Stimulated activated CD8-positive, alpha-beta memory T cell treated with anti-CD3 and anti-CD28 coated beads, Interleukin-7, amount 100 ng/mL, for 24 hours (primary cell): ENCODE measurements around the gene SUPV3L1.
A peak's percentile ranks its signal among the peaks of the same experiment; 100 is the strongest.
"Not testable (repeated sequence)": the region's sequence is repeated elsewhere in the genome, so short reads cannot be mapped to it uniquely, and the experiment has no call there.

Experiments
- DNase-seq: peaks from one replicate; pipeline ENCODE4 v3.0.0-alpha.2; 2020; ENCODE audit warnings: low read depth

Gene SUPV3L1

DNA sequence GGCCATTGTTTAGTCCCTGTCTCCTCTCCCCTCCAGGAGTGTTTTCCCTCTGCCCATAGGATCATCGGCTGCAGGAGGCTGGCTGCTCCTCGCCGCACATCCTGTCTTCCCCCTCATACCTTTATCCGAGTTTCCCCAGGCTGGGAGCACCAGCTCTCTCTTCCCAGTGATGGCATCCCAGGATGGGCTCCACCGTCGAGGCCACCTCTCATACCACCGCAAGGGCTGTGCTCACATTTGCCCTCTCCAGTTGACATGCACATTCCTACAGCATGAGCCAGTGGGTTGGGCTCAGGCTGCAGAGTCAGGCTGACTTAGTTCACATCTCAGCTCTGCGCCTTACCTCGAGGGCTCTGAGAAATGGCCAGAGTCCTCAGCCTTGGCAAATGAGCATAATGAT is 52.2 kb downstream of the SUPV3L1 start:
- no peak for DNase-seq

DNA sequence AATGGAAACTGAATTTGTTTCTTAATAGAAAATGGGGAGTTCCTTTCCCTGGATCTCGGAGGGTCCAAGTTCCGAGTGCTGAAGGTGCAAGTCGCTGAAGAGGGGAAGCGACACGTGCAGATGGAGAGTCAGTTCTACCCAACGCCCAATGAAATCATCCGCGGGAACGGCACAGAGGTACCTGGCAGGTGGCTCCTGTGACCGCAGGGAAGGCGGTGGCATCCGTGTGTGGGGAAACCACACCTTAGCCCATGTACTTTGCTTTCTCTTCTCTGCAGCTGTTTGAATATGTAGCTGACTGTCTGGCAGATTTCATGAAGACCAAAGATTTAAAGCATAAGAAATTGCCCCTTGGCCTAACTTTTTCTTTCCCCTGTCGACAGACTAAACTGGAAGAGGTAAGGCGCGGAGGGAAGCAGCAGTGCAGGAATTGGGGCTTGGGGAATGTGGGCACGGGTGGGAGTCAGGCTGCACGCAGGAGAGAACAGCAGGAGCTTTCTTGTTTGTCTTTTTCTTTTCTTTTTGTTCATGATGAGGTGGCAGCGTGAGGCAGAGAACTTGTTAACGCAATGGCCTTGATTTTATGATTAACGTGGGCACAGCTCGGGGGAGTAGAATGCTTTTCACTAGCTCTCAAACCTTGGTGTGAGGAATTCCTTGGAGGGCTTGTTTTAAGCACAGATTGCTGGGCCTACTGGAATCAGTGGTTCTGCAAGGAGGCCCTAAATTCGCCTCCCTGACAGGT is 52.9 kb downstream of the SUPV3L1 start:
- no peak for DNase-seq

DNA sequence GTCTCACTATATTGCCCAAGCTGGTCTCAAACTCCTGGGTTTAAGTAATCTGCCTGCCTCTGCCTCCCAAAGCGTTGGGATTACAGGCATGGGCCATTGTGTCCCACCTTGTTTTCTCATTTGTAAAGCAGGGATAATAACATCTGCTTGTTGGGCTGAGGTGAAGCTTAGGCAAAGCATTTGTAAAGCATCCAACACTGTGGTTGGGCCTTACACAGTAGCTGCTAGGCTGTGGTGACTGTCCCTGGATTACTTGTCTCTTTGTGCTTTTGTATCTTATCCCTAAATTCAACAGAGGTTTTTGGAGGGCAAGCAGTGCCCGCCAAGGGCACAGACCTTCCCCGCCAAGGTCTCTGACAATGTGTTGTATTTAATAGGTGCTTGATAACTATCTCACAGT is 54.4 kb downstream of the SUPV3L1 start:
- DNase-seq: no peak

DNA sequence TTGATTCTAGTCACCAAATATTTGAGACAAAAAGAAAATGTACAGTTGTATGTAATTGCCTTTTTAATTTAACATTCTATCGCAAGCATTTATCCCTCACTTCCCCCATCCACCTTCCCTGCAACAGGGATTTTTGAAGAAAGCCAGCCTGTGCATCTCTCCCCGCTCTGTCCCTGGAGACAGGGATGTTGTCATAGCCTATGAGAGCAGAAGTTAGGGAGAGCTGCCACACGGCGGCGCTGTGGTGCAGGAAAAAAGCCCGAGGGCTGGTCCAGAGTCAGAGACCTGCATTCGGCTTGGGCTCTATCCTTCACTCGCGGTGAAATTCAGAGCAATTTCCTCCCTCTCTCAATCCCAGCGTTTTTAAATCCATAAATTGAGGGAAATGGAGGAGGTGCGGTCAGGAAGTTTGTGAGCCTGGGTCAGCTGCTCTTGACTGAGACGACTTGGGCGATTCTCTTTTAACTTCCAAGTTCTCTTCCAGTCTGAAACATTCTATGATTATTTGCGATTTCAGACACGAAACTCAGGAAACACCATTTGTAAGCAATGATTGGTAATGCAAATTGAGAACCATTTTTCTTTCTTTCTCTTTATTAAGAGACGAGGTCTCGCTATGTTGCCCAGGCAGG is 57.6 kb downstream of the SUPV3L1 start:
- DNase-seq: peak; percentile 74

DNA sequence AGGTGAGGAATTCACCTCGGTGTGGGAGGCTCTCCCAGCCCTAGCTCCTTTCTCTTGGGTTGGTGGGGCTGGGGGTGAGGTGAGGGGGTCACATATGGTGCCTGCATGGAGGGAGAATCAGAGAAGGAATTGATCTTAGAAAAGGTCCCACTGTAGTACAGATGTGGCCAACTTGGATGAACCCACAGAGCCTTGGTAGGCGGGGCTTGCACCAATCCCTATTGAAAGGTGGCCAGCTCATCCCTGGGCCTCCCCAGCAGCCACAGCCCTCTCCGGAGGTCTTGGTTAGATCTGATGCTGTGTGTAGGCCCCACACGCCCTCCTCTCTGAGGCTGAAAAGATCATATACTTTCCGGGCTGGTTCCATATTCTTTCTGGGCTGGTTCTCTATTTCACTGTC is 59.1 kb downstream of the SUPV3L1 start:
- DNase-seq: no peak

DNA sequence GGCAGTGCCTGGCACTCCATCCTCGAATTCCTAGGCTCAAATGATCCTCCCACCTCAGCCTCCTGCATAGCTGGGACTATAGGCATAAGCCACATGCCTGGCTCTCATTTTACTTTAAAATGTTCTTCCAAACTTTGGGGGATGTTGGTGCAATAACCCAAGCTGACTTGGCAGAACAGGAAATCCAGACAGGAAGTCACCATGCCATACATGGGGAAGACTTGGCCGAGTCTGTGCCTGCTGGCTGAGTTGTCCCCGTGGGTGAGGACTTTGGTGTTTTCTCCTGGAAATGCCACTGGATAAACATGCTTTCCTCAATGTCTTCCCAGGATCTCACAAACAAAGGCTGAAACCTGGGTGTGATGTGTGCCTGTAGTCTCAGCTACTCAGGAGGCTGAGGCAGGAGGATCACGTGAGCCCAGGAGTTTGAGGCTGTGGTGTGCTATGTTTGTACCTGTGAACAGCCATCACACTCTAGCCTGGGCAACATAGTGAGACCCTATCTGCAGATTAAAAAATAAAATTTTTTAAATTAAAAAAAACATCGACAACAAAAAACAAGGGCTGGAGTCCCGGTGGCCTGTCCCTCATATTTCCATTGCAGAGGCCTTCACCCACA is 59.9 kb downstream of the SUPV3L1 start:
- no peak for DNase-seq

DNA sequence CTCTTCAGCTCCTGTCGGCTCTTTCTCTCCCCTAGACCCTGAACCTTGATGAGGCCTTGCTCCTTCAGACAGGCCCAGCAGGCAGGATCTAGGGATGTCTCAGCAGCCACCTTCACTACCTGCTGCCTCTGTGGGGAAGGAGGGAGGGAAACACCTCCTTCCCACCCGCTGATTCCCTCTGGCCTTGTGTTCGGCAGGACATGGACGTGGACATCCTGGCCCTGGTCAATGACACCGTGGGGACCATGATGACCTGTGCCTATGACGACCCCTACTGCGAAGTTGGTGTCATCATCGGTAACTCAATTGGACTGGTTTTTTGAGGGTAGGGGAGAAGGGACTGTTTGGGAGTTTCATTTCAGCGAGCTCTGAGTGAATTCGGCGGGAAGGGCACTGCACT is 60.4 kb downstream of the SUPV3L1 start:
- no peak for DNase-seq

DNA sequence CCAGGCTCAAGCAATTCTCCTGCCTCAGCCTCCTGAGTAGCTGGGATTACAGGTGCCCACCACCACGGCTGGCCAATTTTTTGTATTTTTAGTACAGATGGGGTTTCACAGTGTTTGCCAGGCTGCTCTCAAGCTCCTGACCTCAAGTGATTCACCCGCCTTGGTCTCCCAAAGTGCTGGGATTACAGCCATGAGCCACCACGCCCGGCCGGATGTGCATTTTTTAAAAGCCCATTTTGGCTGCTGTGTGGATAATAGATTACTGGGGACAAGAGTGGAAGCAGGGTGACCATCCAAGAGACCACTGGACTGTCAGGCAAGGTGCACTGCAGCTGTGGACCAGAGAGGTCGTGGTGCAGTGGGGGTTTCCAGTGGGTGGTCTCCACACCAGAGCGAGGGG is 61.5 kb downstream of the SUPV3L1 start:
- no peak for DNase-seq

DNA sequence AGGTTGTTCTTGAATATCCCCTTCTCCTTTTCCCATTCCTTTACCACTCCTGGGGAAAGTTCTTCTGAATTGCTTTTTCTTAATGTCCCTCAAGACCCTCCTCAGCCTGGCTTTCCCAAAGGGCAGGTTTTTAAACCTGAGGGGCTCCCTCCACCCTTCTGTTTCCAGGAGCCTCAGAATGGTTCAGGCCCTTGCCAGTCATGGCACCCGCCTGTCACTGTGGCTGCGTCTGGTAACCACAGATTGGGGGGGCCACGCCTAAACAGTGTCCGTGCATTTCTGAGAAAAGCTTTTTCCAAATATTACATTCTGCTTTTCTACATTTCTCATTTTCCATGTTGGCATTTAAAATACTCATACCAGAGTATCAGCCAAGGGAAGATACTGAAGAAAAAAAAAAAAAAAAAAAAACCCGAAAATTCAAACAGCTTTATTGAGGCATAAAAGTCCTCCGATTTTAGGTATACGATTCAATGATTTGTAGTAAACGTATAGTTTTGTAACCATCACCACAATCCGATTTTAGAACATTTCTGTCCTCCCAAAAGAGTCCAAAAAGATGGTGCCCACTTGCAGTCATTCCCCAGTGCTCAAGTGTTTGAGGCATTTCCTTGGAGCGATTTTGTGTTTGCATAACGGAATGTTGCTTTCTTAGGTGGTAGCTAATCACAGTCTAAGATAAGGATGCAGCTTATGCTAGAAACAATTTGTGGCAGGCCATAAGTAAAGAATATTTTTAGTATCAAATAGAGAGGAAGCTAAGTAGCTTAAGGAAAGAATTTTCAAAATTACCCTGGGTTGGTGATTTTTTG is 62.2 kb downstream of the SUPV3L1 start:
- no peak for DNase-seq

DNA sequence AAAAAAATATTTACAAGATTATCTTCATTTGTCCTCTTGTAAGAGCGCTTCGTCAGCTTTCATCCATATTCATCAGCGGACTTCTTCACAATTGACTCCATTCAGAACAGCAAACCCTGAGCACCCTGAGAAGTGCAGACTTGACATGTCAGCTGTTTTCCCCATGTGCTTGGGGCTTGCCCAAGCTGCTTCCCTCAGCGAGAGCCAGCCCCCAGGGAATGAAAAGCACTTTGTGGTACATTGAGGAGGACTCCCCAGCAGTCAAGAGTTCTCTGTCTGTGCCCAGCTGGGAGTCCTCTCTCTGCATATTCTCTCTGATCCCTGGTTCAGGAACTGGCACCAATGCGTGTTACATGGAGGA is 62.8 kb downstream of the SUPV3L1 start:
- DNase-seq: no peak

DNA sequence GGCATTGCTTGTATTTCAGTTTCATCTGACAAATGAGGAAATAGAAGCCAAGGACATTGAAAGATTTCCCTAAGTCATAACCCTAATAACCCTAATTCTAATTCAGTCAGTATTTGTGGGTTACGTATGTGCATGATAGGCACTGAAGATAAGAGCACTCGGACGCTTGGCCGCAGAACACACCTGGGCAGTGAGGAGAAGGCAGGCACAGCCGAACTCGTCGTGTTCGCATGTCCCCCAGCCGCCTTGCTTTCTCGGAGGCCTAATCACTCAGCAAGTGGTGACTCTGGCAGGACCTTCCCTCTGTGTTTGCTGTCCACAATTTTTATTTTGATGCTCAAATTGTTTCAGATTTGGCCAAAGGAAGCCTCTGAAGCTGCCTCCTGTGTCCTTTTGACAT is 63.8 kb downstream of the SUPV3L1 start:
- no peak for DNase-seq

DNA sequence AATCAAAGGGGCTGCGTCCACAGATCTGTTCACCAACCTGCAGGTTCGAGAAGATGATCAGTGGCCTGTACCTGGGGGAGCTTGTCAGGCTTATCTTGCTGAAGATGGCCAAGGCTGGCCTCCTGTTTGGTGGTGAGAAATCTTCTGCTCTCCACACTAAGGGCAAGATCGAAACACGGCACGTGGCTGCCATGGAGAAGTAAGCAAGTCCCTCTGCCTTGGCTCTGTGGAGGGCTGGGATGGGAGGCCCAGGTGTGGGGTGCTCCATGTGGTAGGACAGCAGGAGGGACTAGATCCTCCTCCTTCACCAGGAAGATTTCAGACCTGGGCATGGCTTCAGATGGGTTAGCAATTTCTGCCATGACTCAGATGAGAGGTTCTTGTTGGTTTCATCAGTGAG is 66.0 kb downstream of the SUPV3L1 start:
- DNase-seq: no peak

DNA sequence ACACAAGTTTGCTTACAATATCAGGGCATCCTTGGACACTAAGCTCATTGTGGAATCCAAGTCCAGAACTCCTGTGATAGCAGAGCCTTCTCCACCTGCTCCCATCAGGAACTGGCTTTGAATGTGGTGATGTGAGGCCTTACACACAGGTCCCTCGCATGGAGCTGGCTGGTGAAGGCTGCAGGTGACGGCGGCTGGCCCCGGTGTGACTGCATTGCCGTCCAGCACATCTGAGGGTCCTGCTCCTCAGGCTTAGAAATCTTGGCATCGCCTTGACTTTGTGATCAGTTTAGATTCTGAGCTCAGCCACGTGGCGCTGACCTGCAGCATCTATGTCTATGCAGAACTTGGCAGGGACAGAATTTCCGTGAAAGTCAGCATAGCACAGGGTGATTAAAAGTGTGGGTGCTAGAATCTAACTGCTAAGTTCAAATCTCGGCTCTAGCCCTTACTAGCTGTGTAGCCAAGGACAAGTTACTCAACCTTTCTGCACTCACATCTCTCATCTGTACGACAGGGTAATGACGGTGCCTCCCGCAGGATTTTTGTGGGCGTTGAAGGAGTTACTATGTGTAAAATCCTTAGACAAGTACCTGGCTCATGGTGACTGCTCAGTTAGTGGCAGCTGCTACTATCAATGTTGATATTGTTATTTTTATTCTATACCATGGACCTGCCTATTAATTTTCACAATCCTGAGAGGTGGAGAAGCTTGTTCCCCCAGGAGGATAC is 66.7 kb downstream of the SUPV3L1 start:
- DNase-seq: no peak

DNA sequence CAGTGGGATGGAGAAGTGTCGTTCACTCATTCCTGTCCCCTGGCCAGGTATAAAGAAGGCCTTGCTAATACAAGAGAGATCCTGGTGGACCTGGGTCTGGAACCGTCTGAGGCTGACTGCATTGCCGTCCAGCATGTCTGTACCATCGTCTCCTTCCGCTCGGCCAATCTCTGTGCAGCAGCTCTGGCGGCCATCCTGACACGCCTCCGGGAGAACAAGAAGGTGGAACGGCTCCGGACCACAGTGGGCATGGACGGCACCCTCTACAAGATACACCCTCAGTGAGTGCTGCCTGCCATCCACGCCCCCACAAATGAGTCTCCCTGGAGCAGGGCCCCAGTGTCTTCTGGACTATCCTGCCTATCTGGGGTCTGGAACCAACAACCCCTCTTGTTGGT is 67.3 kb downstream of the SUPV3L1 start:
- no peak for DNase-seq

DNA sequence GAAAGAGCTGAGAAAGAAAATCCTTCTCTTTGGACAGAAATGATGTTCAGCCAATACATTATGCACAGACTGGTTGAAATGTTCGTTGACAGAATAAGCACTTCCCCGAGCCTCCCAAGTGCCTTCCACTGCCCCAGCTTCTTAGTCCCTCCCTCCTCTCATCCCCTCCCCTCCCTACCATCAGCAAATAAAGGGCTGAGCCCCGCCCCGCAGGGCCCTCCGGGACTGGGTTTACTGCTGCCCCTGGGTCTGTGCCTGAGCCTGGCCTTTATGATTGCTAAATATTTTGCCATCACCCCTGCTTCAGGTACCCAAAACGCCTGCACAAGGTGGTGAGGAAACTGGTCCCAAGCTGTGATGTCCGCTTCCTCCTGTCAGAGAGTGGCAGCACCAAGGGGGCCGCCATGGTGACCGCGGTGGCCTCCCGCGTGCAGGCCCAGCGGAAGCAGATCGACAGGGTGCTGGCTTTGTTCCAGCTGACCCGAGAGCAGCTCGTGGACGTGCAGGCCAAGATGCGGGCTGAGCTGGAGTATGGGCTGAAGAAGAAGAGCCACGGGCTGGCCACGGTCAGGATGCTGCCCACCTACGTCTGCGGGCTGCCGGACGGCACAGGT is 68.2 kb downstream of the SUPV3L1 start:
- DNase-seq: no peak

DNA sequence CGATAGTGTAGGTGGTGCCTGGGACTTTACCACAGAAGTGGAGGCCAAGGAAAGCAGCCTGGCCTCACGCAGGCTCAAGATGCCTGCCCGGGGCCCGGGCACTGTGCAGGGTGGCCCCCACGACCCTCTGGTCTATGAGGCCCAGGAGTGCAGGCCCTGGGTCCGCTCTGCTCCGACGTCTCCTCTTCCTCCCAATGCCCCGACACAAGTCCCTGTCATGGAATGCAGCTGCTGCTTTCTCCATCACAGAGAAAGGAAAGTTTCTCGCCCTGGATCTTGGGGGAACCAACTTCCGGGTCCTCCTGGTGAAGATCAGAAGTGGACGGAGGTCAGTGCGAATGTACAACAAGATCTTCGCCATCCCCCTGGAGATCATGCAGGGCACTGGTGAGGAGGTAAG is 70.0 kb downstream of the SUPV3L1 start:
- DNase-seq: no peak

DNA sequence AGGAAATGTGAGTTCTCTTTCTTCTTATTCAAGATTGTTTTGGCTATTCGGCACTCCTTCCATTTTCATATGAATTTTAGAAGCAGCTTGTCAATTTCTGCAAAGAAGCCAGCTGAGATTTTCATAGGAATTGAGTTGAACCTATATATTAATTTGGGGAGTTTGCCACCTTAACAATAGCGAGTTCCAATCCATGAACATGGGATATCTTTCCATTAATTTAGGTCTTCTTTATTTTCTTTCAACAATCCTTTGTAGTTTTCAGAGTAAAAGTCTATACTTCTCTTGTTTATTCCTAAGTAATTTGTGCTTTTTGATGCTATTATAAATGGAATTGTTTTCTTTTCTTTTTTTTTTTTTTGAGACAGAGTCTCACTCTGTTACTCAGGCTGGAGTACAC is 71.4 kb downstream of the SUPV3L1 start:
- DNase-seq: not testable (repeated sequence)

DNA sequence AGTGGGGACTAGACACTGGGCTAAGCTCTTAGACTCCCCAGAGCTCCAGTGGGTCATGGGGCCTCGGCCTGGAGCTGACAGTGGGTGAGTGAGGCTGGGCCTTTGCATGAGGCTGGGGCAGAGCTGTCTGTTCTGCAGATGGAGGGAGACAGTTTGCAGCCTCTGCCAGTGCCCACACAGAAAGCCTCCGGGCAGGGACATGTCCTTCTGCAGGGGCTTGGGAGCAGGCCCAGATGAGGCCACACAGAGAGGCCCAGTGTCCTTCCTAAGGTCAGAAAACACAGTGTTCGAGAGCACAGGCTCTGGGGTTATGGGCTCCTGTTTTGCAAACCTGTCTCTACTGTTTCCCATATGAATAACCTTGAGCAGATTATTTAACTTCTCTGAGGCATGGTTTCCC is 73.1 kb downstream of the SUPV3L1 start:
- no peak for DNase-seq

DNA sequence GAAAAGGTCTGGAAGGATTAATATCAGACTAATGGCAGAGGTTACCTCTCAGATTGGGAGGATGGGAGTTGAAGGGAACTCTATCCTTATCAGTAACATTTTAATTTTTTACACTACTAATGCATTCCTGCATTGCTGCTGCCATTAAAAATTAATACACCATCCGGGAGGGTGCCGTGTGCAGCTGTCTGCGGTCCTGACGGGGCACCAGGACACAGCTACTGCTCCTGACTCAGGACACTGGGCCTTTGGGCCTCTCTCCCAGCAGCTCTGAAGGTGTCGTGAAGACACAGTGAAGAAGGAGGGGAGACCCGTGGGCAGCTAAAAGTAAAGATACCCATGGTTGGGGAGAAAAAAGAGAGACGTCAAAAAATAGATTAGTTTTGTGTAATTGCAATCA is 74.8 kb downstream of the SUPV3L1 start:
- no peak for DNase-seq
